Large intestine (tissue), 3 donors: ENCODE results near the gene BLOC1S1. TPM values are rescaled to one million over a fixed set of nuclear protein-coding genes. Genes with fewer than 3 reads are reported as not detected.
"Not testable (repeated sequence)": the region's sequence is repeated elsewhere in the genome, so short reads cannot be mapped to it uniquely, and the experiment has no call there.

Source experiments
- DNase-seq, 2 donors: peaks; one replicate each; pipeline versions ENCODE4 v3.0.0 to v3.0.0-alpha.2; 2013
- H3K27ac ChIP-seq: one replicate; pipeline ENCODE4 v1.5.1; 2013; ENCODE audit warnings: low read length
- H3K27me3 ChIP-seq: 2 replicates; pipeline ENCODE4 v1.6.1; 2013; ENCODE audit warnings: low read length; ENCODE audit not compliant: control insufficient read depth, insufficient read depth
- H3K36me3 ChIP-seq: 2 replicates; pipeline ENCODE4 v1.6.1; 2013; ENCODE audit warnings: low read length; ENCODE audit not compliant: control insufficient read depth, insufficient read depth
- H3K4me1 ChIP-seq: one replicate; pipeline ENCODE4 v1.6.1; 2013; ENCODE audit warnings: low read length; ENCODE audit not compliant: control insufficient read depth, insufficient read depth
- H3K4me3 ChIP-seq: one replicate; pipeline ENCODE4 v1.5.1; 2013; ENCODE audit warnings: low read length
- H3K9me3 ChIP-seq: one replicate; pipeline ENCODE4 v1.6.1; 2013; ENCODE audit warnings: mild to moderate bottlenecking, low read depth, low read length, moderate library complexity; ENCODE audit not compliant: control insufficient read depth
- WGBS: methylation state at CpG from one replicate; pipeline ENCODE4 v1.1.5; 2013; ENCODE audit warnings: low lambda C conversion rate; ENCODE audit not compliant: insufficient coverage; 5-methylcytosine and 5-hydroxymethylcytosine counted together
- polyA plus RNA-seq: library from polyadenylated mRNA; unstranded; fragments of 120-200 nt; gene quantifications from one replicate; pipeline ENCODE4 v1.2.1, GENCODE V29; 2013

BLOC1S1 gene
- polyA plus RNA-seq, 1 donor: 144 TPM

GRCh38 chr12:55745361-55746173, 29.7 kb downstream of the BLOC1S1 start:
- Histone ChIP-seq H3K4me3 (peak overlapping the region; percentile 9), H3K4me1 (peaks cover 19% of the 10 kb centered on the region), H3K27me3 (no peaks in the 10 kb centered on the region), H3K27ac (no peak overlapping the region), H3K36me3 (peaks cover 9% of the 10 kb centered on the region), H3K9me3 (peaks cover 3% of the 10 kb centered on the region)
- no CpG with 5 or more reads among the region's 13 CpGs for WGBS
- DNase-seq: peak in 1 of 2 donors; percentile 34

DNA sequence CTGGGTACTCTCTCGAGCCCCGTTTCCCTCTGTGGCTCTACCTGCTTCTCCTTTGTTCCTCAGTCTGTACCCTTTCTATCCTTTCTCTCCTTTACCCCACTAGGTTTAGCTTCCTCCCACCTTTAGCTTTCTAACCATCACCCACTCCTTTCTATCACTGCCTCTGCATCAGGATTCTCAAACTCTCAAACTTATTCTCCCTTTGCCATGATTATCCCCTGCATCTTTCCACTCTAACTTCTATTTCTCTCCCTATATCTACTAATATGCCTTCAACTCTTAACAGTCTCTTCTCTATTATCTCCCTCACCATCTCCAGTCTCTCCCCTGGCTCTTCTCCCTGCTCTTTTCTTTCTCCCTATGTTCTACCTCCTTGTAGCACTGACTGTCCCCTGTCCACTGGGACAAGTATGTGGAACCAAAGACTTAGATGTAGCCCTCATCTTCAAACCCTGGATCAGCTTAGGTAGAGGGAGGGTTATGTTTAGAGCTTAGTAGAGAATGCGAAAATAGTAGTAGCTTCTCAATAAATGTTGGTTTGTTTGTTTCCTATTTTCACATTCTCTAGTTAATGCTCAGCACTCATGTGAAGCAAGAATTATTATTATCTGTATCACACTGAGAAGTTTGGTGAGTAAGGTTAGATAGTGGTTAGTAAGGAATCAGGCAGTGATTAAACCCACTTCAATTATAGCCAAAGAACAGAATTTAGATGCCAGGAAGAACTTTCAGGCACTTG, 30.5 kb downstream of the BLOC1S1 start:
- H3K27ac ChIP-seq: no peak overlapping the region
- H3K4me1 ChIP-seq: peaks cover 19% of the 10 kb centered on the region
- peaks cover 3% of the 10 kb centered on the region for H3K9me3 ChIP-seq
- 100% methylated on average over 1 of the region's 3 CpGs for WGBS
- no peaks in the 10 kb centered on the region for H3K27me3 ChIP-seq
- H3K4me3 ChIP-seq: no peak overlapping the region
- DNase-seq: no peak
- peaks cover 16% of the 10 kb centered on the region for H3K36me3 ChIP-seq

DNA sequence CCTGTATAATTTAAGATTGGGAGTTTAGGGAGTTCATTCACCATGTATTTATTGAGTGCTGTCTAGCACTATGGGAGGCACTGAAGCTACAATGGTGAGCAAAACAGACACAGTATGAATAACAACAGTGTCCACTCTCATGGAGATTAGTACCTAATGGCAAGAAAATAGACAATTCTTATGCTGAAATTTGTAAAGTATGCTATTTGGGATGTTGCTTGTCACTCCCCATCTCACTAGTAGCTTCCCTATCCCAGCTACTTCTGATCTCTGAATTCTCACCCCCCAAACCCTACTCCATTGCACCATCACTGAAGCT, 31.0 kb downstream of the BLOC1S1 start:
- DNase-seq: no peak
- Histone ChIP-seq H3K36me3 (peaks cover 21% of the 10 kb centered on the region), H3K27ac (no peak overlapping the region), H3K4me1 (peaks cover 16% of the 10 kb centered on the region), H3K9me3 (peaks cover 3% of the 10 kb centered on the region), H3K4me3 (no peak overlapping the region), H3K27me3 (no peaks in the 10 kb centered on the region)

DNA sequence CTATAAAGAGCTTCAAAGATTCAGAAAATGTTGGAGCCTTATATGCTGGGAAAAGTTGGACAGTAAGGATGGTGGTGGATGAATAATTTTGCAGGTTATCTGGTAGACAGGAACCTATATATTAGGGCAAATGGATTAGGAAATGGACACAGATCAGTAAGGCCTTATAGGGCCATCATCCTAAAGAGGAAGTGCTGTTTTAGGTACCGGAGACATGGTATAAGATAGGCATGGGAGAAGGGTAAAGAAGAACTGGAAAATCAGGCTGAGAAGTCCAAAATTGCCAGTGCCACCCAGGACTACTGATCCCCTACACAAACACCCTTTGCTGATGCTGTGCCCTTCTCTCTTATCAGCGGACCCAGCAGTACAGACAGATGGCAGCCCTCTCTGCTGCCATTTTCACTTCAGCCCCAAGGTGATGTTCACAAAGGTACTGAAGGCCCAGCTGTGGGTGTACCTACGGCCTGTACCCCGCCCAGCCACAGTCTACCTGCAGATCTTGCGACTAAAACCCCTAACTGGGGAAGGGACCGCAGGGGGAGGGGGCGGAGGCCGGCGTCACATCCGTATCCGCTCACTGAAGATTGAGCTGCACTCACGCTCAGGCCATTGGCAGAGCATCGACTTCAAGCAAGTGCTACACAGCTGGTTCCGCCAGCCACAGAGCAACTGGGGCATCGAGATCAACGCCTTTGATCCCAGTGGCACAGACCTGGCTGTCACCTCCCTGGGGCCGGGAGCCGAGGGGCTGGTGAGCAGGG, 32.6 kb downstream of the BLOC1S1 start:
- WGBS: no CpG with 5 or more reads among the region's 18 CpGs
- Histone ChIP-seq H3K36me3 (peaks cover 37% of the 10 kb centered on the region), H3K4me3 (no peak overlapping the region), H3K27me3 (no peaks in the 10 kb centered on the region), H3K9me3 (peaks cover 2% of the 10 kb centered on the region), H3K27ac (no peak overlapping the region), H3K4me1 (peaks cover 9% of the 10 kb centered on the region)
- no peak for DNase-seq

DNA sequence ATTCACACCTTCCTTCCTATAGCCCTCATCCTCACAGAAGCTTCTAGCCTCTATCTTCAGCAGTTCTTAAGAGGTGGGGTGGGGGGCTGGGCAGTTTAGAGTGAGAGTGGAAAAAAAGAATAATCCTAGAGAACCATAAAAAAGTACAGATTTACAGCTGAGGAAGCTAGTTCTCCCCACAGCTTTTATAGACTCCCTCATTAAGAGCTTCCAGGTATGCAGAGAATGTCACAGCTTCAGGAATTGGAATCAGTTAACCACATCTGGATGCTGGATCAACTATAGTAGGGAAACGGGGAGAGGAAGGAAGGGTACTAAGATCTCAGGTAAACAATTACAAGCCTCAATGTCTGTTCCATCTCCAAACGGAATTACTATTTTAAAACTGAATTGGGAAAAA, 39.4 kb downstream of the BLOC1S1 start:
- Histone ChIP-seq H3K36me3 (peaks cover 92% of the 10 kb centered on the region), H3K4me1 (no peaks in the 10 kb centered on the region), H3K27ac (no peak overlapping the region), H3K9me3 (peaks cover 4% of the 10 kb centered on the region), H3K27me3 (no peaks in the 10 kb centered on the region), H3K4me3 (no peak overlapping the region)
- 55% methylated on average over 2 of the region's 2 CpGs for WGBS
- DNase-seq: no peak

- DNase-seq: no peak
- WGBS: no CpG with 5 or more reads among the region's 2 CpGs
- H3K9me3 ChIP-seq: peaks cover 4% of the 10 kb centered on the region
- H3K4me1 ChIP-seq: no peaks in the 10 kb centered on the region
- H3K27ac ChIP-seq: no peak overlapping the region
- no peaks in the 10 kb centered on the region for H3K27me3 ChIP-seq
- no peak overlapping the region for H3K4me3 ChIP-seq
- peaks cover 80% of the 10 kb centered on the region for H3K36me3 ChIP-seq
Measured at GRCh38 chr12:55757701-55758100, 41.9 kb downstream of the BLOC1S1 start.

DNA sequence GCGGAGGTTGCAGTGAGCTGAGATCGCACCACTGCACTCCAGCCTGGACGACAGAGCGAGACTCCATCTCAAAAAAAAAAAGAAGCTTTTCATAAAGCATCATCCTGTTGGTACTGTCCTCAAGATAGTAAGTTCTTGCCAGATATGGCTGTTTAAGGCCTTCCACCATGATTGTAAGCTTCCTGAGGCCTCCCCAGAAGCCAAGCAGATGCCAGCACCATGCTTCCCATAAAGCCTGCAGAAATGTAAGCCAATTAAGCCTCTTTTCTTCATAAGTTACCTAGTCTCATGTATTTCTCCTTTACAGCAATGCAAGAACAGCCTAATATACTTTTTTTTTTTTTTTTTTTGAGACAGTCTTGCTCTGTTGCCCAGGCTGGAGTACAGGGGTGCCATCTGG, 42.7 kb downstream of the BLOC1S1 start:
- H3K27me3 ChIP-seq, DNase-seq, H3K9me3 ChIP-seq, H3K27ac ChIP-seq, H3K4me3 ChIP-seq, H3K4me1 ChIP-seq: not testable (repeated sequence)
- H3K36me3 ChIP-seq: peaks cover 72% of the 10 kb centered on the region
- no CpG with 5 or more reads among the region's 4 CpGs for WGBS

GRCh38 chr12:55760663-55761062, 44.8 kb downstream of the BLOC1S1 start:
- WGBS: no CpG with 5 or more reads among the region's 6 CpGs
- H3K4me3 ChIP-seq: no peak overlapping the region
- H3K9me3 ChIP-seq: peaks cover 4% of the 10 kb centered on the region
- DNase-seq: no peak
- H3K27me3 ChIP-seq: no peaks in the 10 kb centered on the region
- peaks cover 56% of the 10 kb centered on the region for H3K36me3 ChIP-seq
- H3K27ac ChIP-seq: no peak overlapping the region
- H3K4me1 ChIP-seq: no peaks in the 10 kb centered on the region

DNA sequence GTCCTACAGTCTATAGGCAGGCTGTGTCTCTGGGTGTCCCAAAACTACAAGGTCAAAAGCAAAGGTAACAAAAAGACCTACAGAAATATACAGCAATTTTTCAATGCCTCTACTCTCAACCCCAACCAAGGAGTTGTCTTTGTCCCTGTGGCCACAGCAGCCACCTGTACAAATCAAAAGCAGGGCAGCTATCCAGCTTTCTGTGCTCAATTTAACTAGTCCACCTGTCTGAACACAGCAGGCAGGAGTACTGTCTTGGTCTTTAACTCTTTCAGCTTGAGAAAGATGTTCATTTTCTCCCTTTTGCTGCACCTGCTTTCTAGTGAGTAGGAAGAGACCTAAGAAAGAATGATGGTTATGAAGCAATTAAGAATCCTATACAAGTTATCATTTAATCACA, 46.8 kb downstream of the BLOC1S1 start:
- Histone ChIP-seq H3K36me3 (peaks cover 50% of the 10 kb centered on the region), H3K9me3 (peaks cover 4% of the 10 kb centered on the region), H3K4me1 (no peaks in the 10 kb centered on the region), H3K27me3 (no peaks in the 10 kb centered on the region), H3K27ac (no peak overlapping the region), H3K4me3 (no peak overlapping the region)
- no peak for DNase-seq

GRCh38 chr12:55765736-55766290, 50.0 kb downstream of the BLOC1S1 start:
- WGBS: no CpG with 5 or more reads among the region's 5 CpGs

More at GRCh38 chr12:55765736-55766290, 50.0 kb downstream of the BLOC1S1 start:
- H3K9me3 ChIP-seq: no peaks in the 10 kb centered on the region
- no peak for DNase-seq
- H3K36me3 ChIP-seq: peaks cover 33% of the 10 kb centered on the region
- no peaks in the 10 kb centered on the region for H3K27me3 ChIP-seq
- H3K4me1 ChIP-seq: no peaks in the 10 kb centered on the region
- H3K4me3 ChIP-seq: no peak overlapping the region
- no peak overlapping the region for H3K27ac ChIP-seq
